ENCODE measurements around the gene TENM3.
A peak's percentile ranks its signal among the peaks of the same experiment; 100 is the strongest.
"Not testable (repeated sequence)": the region's sequence is repeated elsewhere in the genome, so short reads cannot be mapped to it uniquely, and the experiment has no call there.

Gene TENM3

DNA sequence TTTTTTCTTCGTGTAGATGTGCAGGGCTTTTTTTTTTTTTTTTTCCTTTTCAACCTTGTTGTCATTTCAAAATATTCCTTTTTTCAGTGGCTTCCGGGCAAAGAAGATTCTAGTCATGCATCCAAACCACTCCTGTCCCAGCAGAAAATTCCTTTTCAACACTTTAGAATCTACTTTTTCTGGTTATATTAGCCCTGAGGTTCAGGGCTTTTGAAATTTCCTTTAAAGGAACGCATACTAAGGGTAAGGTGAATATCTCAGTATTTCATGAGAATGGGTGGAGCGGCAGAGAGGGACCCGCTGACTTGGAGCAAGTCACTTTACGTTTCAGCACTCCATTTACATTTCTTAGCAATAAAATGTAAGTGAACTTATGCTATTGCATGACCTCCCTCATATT is 15.6 kb upstream of the TENM3 start:
- no peak for DNase-seq

DNA sequence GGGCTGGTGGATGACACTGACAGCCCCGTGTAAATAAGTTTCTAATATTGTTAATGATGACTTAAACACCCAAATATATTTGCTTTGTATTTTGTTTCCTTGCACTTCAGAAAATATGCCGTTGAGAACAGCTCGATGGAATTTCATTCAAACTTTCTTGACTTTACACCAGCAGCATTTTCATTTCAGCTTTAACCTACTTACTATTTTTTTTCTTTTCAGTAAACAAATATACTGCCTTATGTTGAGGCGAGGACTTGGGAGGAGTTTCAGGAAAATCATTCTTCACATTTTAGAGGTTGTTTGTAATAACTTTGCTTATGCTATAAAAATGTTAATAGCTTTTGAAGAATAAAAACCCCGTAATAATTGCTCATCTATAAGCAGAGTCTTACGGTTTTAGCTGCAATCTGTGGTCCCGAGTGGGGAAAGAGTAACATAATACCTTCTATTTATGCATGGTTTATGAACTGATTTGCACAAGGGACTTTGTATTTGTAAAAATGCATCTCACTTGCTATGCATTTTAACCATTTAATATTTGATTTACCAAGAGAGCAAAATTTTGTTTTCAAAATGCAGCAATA is 14.1 kb upstream of the TENM3 start:
- no peak for DNase-seq

DNA sequence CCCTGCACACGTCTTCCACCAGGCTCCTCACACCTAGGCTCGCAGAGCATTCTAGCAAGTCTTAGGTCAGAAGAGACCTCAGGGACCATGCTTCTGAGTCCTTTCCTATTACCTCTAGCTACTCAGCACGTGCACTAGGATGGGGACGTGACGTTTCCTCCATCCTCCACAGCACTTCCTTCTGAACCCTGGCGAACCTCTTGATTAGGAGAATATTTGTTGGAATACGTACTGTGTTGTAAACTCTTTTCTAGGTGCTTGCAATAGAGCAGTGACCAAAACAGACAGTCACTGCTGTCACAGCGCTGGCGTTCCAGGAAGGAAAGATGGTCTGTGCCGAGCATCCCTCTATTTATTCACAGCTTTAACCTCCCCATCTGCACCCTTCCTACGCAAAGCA is 12.9 kb upstream of the TENM3 start:
- no peak for DNase-seq

DNA sequence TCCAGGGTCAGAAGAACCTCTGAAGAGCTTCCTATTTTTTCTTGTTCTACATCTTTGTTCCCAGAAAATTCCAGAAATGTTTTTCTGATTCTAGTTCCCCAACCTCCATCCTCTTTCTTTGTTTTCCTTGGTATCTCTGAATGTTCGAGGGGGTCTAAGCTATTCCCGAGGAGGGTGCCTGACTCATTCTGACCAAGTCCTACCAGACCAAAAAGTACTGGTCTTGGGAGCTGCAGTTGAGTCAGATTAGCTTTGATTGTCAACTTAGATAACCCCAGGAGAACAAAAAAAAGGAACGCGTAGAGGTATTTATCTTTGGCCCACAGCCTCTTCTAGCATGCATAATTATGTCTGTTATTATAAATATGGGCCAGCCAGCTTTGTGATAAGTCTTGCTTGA is 12.1 kb upstream of the TENM3 start:
- DNase-seq: no peak

DNA sequence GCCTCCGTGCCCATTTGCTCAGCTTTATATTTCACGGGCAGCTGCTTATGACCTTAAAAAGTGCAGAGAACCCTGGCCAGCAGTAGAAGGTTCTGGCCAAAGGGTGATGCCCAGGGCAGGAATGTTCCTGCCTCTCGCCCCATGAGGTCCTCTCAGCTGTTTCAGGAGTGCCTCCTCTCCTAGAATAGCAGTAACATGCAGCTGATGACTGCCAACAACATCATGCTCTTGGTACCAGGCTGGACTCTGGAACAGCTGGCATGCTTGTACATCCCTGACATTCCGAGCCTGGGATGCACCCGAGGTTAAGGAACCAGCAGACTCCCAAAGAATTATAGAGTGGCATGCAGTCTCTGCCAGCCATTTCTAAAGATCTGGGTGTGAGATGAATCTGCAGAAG is 11.7 kb upstream of the TENM3 start:
- no peak for DNase-seq

DNA sequence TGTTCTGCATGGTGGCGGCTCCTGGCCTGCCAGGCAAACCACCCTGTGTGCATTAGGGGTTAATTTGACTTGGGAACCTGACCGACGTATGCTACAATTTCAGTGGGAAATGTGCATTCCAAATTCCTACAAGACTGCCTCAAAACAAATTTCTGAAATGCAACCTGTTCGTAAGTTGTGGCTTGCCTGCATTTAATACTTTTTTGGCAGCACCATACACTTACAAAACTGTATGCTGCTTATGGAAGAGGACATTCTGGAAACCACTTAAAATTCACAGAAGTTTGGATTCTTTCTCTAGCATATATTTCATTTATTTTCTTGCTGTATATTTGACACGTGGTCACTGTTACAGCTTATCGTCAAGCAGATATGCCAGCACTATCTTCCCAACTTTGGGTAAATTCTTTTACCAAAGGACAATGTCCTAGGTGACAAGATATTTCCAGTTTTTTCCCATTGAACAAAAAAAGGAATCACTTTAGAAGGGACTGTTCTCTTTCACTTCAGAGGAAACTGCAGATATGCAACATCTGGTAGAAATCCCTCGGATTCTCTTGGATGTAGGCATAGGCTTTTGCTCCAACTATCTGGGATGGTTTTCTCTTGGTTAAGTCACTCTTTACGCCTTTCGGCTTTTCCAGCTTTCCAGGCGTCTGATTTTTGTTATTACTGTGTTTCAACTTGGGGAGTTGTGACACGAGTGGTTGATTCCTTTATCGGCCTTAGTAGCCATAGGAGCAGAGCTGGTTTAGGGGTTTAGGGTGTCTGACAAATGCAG is 9.7 kb upstream of the TENM3 start:
- DNase-seq: no peak

DNA sequence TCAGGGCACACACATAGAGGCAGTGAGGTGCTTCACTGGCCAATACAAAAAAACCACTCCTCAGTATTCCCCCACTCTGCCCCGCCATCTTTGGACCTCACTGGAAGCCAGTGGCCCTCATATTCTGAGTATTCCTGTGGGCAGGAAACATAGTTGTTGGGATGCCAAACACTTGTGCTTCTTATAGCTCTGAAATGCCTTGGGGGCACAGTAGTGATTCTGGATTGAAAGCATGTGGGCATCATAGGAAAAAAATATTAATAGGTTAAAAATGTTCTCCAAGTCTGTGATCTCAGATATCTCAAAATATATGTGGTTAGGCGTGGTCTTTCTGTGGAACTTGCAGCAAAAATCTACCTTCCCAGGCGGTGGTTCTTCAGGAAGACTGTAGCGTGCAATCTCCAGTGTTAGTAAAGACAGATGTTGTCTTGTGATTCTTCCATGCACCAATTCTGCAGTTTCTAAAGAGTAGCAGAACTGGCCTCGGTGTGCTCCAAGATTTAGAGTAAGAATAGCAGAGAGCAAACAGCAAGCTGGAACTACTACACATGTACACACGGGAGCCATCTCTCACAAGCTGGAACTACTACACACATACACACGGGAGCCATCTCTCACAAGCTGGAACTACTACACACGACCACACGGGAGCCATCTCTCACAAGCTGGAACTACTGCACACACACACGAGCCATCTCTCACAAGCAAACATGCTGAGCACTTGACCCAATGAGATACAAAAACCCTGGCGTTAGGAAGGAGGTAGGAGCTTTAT is 8.0 kb upstream of the TENM3 start:
- DNase-seq: no peak

DNA sequence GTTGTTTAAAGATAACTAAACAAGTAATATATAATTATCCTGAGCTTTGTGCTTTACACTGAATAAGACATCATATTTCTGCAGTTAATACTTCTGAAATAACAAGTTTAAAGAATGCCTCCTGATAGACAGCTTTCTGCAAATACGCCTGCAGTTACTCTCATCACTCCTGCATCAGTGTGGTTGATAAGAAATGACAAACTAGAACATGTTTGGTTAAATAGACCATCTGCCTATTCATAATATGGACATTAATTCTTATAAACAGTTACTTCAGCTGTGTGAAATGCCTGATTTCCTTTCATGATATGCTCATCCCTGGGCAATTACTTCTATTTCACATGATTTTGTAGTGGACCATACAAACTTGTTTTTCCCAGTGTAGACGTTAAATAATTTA is 7.0 kb upstream of the TENM3 start:
- no peak for DNase-seq

DNA sequence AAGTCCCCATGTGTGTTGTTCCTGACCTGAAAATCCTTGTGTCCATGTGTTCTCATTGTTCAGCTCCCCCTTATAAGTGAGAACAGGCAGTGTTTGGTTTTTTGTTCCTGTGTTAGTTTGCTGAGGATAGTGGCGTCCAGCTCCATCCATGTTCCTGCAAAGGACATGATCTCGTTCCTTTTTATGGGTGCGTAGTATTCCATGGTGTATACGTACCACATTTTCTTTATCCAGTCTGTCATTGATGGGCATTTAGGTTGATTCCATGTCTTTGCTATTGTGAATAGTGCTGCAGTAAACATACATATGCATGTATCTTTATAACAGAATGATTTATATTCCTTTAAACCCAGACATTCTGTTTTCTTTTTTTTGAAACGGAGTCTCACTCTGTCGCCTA is 6.2 kb upstream of the TENM3 start:
- DNase-seq: not testable (repeated sequence)

DNA sequence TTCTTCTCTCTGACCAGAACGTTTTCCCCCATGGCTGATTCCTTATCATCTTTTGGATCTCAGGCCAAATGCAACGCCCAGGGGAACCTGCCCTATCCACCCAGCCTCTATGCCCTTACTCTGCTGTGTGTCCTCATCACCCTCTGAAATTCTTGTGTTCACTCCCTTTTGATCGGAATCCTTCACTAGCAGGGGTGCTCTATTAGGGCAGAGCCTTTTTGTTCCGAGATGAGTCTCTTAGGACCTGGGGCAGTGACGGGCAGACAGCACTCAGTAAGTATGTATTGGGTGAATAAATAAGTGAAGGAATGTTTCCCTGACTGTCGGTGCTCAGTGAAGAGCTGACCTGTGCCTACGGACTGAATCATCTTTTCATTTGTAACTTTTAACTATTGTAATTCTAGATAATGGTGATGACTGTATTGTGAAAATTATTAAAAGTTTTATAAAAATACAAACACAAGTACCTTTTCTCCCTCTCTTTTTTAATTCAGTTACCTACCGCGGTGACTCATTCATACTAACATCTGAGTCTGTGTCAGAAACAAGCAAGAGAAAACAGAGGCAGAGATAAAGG is 4.8 kb upstream of the TENM3 start:
- DNase-seq: no peak

DNA sequence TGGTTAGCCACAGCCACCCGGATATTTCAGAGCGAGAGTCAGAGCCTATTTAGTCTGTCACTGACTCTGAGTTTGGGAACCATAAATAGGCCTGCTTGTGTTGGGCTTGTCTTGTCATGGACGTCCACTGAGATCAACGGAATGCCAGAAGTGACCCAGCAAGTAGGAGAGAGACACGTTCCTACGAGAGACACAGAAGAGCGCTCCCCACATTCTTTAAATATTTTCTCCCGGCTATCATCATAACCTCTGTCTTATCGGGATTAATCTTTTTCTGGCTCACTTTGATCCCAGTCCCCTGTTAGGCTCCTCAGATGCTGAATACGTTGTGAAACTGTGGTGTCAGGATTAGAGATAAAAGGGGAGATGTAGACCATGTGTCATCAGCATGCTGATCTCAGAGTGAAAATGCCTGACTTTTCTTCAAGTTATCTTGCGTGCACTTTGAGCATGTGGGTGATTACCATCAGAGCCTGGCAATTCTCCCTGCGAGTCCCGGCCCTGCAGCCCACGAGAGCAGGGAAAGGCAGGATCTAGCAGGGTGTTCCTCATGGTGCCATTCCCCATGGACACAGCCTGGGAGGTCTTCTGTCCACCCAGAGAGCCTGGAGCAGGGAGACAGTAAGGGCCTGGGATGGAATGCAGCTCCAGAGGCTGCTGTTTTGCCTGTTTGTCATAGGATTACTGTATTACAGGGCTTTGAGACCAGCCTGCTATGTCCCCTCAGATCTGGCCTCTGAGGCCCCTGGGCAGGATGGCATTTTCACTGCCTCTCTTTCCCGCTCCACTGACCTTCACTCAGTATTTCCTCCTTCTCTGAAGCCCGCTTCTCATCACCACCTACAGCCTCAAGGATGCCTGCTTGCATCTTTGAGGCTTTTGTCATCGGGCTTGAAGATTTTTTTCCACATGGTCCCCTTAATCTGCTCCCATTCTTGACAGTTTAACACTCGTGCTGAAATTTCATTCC is 2.8 kb upstream of the TENM3 start:
- DNase-seq: no peak

DNA sequence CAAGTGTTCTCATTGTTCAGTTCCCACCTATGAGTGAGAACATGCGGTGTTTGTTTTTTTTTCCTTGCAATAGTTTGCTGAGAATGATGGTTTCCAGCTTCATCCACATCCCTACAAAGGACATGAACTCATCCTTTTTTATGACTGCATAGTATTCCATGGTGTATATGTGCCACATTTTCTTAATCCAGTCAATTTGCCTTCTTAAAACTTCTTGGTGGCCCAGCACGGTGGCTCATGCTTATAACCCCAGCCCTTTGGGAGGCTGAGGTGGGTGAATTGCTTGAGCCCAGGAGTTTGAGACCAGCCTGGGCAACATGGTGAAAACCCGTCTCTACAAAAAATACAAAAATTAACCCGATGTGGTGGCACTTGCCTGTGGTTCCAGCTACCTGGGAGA is 942 bp upstream of the TENM3 start:
- not testable (repeated sequence) for DNase-seq

DNA sequence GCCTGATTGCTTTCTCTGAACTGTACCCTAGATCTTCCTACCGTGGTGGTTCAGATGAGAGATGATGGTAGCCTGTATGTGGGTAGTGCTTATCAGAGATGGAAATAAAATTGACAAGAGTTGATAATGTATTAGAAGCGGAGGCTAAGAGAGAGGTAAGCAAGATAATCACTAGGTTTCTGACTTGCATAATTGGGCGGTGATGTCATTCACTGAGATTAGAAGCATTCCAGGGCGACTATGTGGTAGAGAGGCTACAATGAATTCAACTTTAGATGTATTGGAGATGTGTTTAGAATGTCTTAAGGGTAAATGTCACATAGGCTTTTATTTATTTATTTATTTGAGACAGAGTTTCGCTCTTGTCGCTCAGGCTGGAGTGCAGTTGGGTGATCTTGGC is 415 bp upstream of the TENM3 start:
- DNase-seq: no peak

DNA sequence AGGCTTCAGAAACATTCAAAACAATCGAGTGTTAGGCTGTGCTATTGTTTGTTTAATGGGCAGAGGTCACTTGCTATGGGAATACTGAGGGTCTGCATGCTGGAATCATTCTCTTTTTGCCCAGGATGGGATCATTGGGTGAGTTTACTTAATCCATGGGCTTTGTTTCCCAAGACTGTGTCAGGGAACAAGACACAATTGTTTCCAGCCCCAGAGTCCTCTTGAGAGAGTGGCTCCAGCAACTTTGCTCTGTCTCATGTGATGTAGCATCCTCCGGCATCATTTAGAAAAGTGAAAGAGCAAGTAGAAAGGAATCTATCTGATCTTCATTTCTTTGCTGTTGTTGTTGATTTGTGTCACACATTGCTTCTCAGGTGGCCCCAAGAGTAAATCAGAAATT is 1.8 kb downstream of the TENM3 start:
- no peak for DNase-seq

DNA sequence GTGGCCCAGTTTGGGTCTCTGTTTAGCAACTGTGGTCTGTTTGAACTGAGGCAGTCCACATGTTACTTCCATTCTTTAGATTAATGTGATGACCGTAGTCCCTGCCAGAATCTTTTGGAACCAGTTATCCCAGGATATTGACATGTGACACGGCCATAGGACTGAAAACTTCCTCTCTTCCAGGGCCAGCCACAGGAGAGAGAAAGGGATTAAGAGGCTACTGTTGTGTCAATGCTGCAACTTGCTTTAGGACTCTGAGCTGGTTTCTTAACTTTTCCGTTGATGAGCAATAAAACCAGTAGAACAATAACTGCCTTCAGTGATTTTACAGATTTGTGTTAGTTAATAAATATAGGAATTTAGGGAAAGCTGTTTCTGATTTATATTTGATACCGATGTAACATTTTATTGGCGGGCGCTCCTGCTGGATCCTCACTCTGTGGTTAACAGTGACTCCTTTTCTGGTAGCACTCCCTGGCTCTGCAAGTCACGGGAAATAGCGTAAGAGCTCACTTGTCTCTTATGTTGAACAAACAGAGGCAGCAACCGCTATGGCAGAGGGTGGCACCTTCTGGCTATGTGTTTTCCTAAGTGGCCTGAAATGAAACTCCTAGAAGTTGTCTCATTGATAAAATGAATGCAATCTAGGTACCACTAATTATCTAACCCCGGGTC is 2.5 kb downstream of the TENM3 start:
- no peak for DNase-seq

DNA sequence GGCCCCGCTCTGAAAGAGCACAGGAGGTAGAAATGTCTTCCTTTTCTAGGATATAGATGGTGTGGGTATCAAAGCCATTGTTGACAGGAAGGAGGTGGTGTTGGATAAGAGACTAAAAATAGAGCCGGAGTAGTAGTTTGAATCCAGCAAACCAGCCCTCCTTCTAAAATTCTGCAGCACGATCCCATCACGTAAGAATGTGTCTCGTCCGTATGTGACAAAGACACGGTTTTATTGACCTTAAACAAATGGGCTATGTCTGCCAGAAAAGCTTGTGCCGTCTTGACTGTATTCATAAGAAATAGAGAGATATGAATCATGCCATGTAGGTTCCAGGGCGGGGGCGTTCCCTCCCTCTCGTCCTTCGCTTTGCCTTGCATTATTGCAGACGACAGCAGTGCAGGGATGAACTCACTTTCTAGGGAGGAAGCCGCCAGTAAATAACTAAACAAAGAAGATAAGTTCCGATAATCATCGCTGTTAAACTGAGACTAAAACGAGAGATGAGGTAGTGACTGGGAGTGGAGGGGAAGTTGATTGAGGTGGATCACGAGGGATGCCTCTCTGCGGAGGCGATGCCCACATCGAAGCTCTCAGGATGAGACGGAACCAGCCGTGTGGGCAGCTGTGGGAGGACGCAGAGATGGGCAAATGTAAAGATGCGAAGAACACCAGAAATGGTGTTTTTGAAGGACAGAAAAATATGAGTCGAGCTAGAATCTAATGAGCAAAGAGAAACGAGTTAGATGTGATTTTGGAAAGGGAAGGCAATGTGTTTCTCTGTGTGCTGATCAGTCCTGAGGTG is 3.4 kb downstream of the TENM3 start:
- peak in 2 of 51 donors; percentile 5 to 38 for DNase-seq

DNA sequence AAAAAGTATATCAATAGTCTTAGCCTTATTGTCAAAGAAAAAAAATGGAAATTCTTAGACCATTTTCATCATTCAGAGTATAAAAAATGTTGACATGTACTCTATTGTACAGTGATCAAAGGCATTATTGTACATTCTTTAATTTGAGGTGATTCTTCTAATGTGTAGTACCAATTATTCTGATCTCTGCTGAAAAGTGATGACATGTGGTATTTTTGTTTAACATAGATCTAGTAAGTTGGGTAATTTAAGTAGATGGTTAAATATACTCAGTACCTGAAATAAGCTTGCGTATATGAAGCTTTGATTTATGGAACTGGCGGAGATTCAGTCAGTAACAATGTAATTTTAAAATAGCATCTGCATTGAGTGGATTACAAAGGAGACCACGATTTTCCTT is 5.1 kb downstream of the TENM3 start:
- no peak for DNase-seq

DNA sequence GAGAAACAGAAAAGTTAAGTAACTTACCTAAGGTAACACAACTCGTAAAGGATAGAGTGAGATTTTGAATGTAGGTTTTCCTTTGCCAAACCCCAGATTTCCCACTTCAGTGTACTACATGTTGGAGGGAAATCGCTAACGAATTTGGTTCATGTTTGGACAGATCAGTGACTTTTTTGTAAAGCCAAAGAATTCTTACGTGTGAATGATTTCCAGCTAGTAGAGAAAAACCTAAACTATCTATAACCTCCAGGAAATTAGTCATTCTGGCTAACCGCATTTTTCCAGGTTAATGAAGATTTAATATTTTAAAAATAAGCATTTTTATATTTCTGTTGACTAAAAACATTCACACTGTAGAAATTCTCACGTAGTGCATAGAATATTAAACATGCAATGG is 7.2 kb downstream of the TENM3 start:
- DNase-seq: no peak

DNA sequence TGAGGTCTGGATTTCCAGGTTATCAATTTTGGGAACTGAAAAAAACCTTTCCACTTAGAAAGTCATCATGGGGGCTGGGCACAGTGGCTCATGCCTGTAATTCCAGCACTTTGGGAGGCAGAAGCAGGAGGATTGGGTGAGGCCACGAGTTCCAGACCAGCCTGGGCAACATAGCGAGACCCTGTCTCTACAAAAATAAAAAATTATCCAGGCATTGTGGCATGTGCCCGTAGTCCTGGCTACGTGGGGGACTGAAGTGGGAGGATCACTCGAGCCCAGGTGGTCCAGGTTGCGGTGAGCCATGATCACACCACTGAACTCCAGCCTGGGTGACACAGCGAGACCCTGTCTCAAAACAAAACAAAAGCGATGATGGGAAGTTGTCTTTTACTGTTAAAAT is 7.9 kb downstream of the TENM3 start:
- no peak for DNase-seq

DNA sequence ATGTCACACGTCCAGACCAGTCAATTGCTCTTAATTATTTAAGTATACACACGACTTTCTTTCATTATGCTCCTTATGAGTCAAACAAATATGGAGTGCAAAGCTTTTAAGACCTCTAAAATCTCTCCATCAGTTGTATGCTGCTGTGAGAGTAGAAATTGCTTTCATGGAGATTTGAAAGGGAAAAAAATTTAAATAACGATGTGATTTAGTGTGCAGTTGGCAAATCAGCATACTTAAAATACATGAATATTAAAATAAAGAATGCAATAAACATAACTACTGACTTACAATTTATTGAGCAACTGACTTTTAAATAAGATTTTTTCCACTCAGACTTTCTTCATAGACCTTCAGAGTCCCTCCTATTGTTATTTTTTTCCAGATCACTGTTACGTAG is 9.0 kb downstream of the TENM3 start:
- DNase-seq: no peak
